Adrenal gland (tissue), 5 donors: ENCODE results near the gene ATP8A2.

ENCODE experiments used
- POLR2A ChIP-seq, 2 donors: fragments of 450-650 bp; IDR thresholded peaks; one replicate each; pipeline ENCODE4 v1.6.1; 2017; ENCODE audit warnings: antibody characterized with exemption in 2 of 2, mild to moderate bottlenecking in 2 of 2, moderate library complexity in 1 of 2
- TF ChIP-seq, protein P1 (sequence below), 6 experiments: fragments of 450-650 bp in 4 of 6; fragments of 200-600 bp in 2 of 6; sonication (generic) in 1 of 6; IDR thresholded peaks; 1 replicate in 5 of 6; 2 replicates in 1 of 6; pipeline versions ENCODE4 v1.5.1 to v1.8.0; 2016 to 2021; ENCODE audit warnings: antibody characterized with exemption in 6 of 6, mild to moderate bottlenecking in 2 of 6, moderate library complexity in 1 of 6
- donor health status: DM: no; HTN: no; CAD: no.

DNA sequence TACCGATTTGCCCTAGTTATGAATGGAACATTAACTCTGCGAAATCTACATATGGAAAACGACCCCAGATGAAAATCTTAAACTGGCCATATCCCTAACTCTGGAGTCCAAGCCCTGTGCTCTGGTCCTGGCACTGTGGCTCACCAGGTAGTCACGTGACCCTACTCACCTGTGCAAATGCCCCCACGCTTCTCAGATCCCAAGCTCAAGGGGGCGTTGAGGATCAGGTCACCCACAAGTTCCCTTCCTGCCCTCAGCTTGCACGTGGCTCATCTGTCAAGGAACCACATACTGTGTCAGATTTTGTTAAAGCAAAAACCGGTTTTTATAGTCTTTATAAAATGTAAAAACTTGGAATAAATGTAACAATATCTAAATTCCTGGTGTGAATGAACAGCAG is 356.0 kb downstream of the ATP8A2 start:
- TF ChIP-seq, protein P1, sequence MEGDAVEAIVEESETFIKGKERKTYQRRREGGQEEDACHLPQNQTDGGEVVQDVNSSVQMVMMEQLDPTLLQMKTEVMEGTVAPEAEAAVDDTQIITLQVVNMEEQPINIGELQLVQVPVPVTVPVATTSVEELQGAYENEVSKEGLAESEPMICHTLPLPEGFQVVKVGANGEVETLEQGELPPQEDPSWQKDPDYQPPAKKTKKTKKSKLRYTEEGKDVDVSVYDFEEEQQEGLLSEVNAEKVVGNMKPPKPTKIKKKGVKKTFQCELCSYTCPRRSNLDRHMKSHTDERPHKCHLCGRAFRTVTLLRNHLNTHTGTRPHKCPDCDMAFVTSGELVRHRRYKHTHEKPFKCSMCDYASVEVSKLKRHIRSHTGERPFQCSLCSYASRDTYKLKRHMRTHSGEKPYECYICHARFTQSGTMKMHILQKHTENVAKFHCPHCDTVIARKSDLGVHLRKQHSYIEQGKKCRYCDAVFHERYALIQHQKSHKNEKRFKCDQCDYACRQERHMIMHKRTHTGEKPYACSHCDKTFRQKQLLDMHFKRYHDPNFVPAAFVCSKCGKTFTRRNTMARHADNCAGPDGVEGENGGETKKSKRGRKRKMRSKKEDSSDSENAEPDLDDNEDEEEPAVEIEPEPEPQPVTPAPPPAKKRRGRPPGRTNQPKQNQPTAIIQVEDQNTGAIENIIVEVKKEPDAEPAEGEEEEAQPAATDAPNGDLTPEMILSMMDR (IDR thresholded peaks at IDR 0.05), result no peak
- no peak for TF ChIP-seq POLR2A (IDR thresholded peaks at IDR 0.05)
